ENCODE measurements around the gene MN1. TPM values are rescaled to one million over a fixed set of nuclear protein-coding genes. Genes with fewer than 3 reads are reported as not detected.
A peak's percentile ranks its signal among the peaks of the same experiment; 100 is the strongest.

The MN1 gene
- total and polyA plus RNA-seq, 2 experiments from 2014 or later, result 1.0 to 6.8 TPM

DNA sequence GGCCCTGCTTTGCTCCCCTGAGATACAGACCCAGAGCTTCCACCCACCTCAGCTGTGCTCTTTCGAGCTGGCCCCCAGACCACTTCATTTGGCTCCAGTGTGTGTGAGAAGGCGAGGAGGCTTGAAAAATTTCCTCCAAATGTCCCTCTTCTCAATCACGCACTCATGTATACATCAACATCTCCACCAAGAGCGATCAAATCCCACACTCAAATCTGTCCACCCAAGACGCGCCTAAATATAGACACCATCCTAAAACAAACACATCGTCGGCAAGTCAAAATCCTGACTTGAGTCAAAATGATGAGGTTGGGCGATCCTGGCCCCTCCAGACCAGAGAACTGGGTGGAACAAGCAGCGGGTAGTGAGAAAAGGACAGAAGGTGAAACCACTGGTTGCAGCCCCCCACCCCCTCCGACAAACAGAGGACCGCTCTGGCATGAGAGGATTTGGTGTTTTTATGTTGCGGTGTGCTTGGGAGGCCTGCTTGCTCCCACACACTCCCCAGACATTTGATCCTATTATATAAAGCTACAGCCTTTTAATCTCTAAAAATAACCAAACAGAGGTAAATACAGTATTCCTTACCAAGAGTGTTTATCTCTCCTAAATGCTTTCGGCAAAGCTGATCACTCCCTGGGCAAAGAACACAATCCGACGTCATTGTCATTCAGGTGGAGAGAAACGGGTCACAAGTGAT, 10.2 kb downstream of the MN1 start:
- TF ChIP-seq, protein P1, sequence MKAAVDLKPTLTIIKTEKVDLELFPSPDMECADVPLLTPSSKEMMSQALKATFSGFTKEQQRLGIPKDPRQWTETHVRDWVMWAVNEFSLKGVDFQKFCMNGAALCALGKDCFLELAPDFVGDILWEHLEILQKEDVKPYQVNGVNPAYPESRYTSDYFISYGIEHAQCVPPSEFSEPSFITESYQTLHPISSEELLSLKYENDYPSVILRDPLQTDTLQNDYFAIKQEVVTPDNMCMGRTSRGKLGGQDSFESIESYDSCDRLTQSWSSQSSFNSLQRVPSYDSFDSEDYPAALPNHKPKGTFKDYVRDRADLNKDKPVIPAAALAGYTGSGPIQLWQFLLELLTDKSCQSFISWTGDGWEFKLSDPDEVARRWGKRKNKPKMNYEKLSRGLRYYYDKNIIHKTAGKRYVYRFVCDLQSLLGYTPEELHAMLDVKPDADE (IDR thresholded peaks at IDR 0.05), result no peak
- peak; percentile 12 for TF ChIP-seq EZH2 (IDR thresholded peaks at IDR 0.05; ENCODE audit: low read depth, unreplicated experiment)
- DNase-seq (ENCODE audit: low spot score), result no peak
- H3F3A ChIP-seq (replicated peaks; ENCODE audit: low read depth), result peaks cover 7% of the 10 kb centered on the region; the same call in 1 of the 2 replicates
- peak overlapping the region; percentile 78 for H3K4me2 ChIP-seq
- H3K36me3 Mint-ChIP-seq (ENCODE audit: low read depth), result no peaks in the 10 kb centered on the region
- H3K9me3 Mint-ChIP-seq, result no peaks in the 10 kb centered on the region
- H3K27ac Mint-ChIP-seq, result no peak overlapping the region
- no peak for ATAC-seq
- peak overlapping the region; percentile 41; the same call in 1 of the 2 replicates for H3K4me3 ChIP-seq
- H3K4me1 Mint-ChIP-seq, result peaks cover 75% of the 10 kb centered on the region
- no peaks in the 10 kb centered on the region for H3K9me2 ChIP-seq (ENCODE audit: insufficient read depth)
- H4K20me1 ChIP-seq (replicated peaks; ENCODE audit: insufficient read depth), result peaks cover 17% of the 10 kb centered on the region; the same call in 1 of the 2 replicates
- H3K27me3 Mint-ChIP-seq (ENCODE audit: insufficient read depth, low read depth, poor library complexity), result peaks cover 40% of the 10 kb centered on the region
- no peak overlapping the region for H2AFZ ChIP-seq
- peak overlapping the region; percentile 35 for H3K4me3 Mint-ChIP-seq
- 0 out of 2 replicates have a peak, but pooled peaks cover 4% of the 10 kb centered on the region for H3K79me2 ChIP-seq (replicated peaks; ENCODE audit: insufficient read depth)
- H3K36me3 ChIP-seq (ENCODE audit: insufficient read depth), result no peaks in the 10 kb centered on the region
- peaks cover 65% of the 10 kb centered on the region for H3K4me1 ChIP-seq (ENCODE audit: insufficient read depth)
- H3K27ac ChIP-seq (ENCODE audit: low read depth), result no peak overlapping the region
- H3K27me3 ChIP-seq (ENCODE audit: insufficient read depth), result peaks cover 80% of the 10 kb centered on the region

DNA sequence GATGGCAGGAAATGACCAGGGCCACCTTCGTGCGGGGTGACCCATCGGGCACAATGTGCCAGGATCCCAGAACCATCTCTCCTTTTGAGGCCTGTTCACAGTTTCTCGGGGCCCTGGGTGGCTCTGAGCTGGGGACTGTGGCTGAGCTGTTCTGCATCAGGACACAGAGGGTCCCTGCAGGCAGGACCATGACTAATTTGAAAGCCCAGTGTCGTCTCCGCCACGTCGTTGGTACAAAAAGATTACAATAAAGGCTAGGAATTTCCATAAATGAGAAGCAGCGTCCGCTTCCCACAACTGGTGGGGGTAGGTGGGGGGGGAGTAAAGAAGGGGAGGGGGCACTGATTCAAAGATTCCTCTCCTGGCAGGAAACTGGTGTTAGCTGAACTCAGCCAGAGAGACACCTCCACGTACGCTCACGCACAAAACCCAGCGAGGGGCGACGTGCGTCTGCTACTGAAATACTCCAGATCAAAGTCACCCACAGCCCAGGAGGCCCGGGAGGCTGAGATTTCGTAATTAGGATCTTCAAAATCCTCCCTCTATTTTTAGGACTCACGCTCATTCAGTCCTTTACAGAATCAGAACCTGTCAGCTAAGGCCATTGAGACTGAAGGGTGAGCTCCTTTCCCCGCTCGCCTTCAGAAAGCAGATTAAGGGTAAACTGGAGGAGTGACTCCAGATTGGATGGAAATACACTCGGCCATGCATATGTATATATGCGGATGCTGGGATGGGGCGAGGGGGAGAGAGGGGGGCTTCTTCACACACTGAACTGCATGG, 11.0 kb downstream of the MN1 start:
- peaks cover 11% of the 10 kb centered on the region; the same call in 1 of the 2 replicates for H4K20me1 ChIP-seq (replicated peaks; ENCODE audit: insufficient read depth)
- DNase-seq (ENCODE audit: low spot score) (peak; percentile 69), ATAC-seq (peak; percentile 55)
- Mint-ChIP-seq H3K36me3 (ENCODE audit: low read depth) (no peaks in the 10 kb centered on the region), H3K4me3 (peak overlapping the region; percentile 19; the same call in 2 of the 3 replicates), H3K9me3 (no peaks in the 10 kb centered on the region), H3K27ac (no peak overlapping the region), H3K4me1 (peaks cover 75% of the 10 kb centered on the region), H3K27me3 (ENCODE audit: insufficient read depth, low read depth, poor library complexity) (peaks cover 34% of the 10 kb centered on the region)
- H3K9me2 ChIP-seq (ENCODE audit: insufficient read depth), result no peaks in the 10 kb centered on the region
- peak overlapping the region; percentile 78 for H3K4me2 ChIP-seq
- no peaks in the 10 kb centered on the region for H3K36me3 ChIP-seq (ENCODE audit: insufficient read depth)
- 0 out of 2 replicates have a peak, but pooled peaks cover 4% of the 10 kb centered on the region for H3F3A ChIP-seq (replicated peaks; ENCODE audit: low read depth)
- H3K27me3 ChIP-seq (ENCODE audit: insufficient read depth), result peaks cover 73% of the 10 kb centered on the region
- H2AFZ ChIP-seq, result no peak overlapping the region; the same call in 1 of the 2 replicates
- H3K79me2 ChIP-seq (replicated peaks; ENCODE audit: insufficient read depth), result 0 out of 2 replicates have a peak, but pooled peaks cover 4% of the 10 kb centered on the region
- H3K4me3 ChIP-seq, result peak overlapping the region; percentile 41; the same call in 1 of the 2 replicates
- H3K27ac ChIP-seq (ENCODE audit: low read depth), result no peak overlapping the region
- H3K4me1 ChIP-seq (ENCODE audit: insufficient read depth), result peaks cover 65% of the 10 kb centered on the region
- TF ChIP-seq ZNF331 (CRISPR knock-in tag; IDR thresholded peaks at IDR 0.05; ENCODE audit: low read depth) (no peak), EZH2 (IDR thresholded peaks at IDR 0.05; ENCODE audit: low read depth, unreplicated experiment) (no peak), REST (IDR thresholded peaks at IDR 0.05; ENCODE audit: unreplicated experiment) (no peak), EZH2phosphoT487 (IDR thresholded peaks at IDR 0.05; ENCODE audit: unreplicated experiment) (no peak), NANOG (IDR thresholded peaks at IDR 0.05; ENCODE audit: borderline replicate concordance) (no peak), STAT1 (IDR thresholded peaks at IDR 0.05; ENCODE audit: unreplicated experiment) (no peak)
- TF ChIP-seq, protein P1 (IDR thresholded peaks at IDR 0.05), result no peak
